K562 (cell line): Measurements from ENCODE around the gene MXI1. TPM values are rescaled to one million over a fixed set of nuclear protein-coding genes. Genes with fewer than 3 reads are reported as not detected.
"Not testable (repeated sequence)": the region's sequence is repeated elsewhere in the genome, so short reads cannot be mapped to it uniquely, and the experiment has no call there.

Source experiments
- ATAC-seq: fragments of 200-7000 bp; cut with Tn5 transposase; 3 replicates; pipeline ENCODE4 v1.9.1; 2020; ENCODE audit warnings: moderate library complexity
- BruUV-seq: library from RNA; stranded (reverse); fragments of 400-500 nt; replicated peaks from 2 replicates; lab custom pipeline; 2021; lab: Mats Ljungman, UMichigan
- CTCF ChIA-PET: fragments of 300-600 bp; formaldehyde crosslinking; extraction: SDS; loops from one replicate; lab custom pipeline; 2021; ENCODE audit warnings: low intra/inter-chr PET ratio; lab: Yijun Ruan, JAX
- POLR2A ChIA-PET: fragments of 300-600, 350-650 bp; sonication (Branson Sonifier 250); formaldehyde crosslinking; extraction: SDS; loops from one replicate; lab custom pipeline; 2021; ENCODE audit warnings: antibody characterized with exemption, inconsistent platforms; lab: Yijun Ruan, JAX
- DNase-seq, 4 experiments: peaks; one replicate each; pipeline versions ENCODE4 v3.0.0 to v3.0.0-alpha.2; 2011 to 2018; ENCODE audit warnings: low spot score in 3 of 4, mixed read lengths in 3 of 4; ENCODE audit errors: extremely low read depth in 1 of 4
- FAIRE-seq: peaks from 2 replicates; lab custom pipeline; 2011; peaks lifted over from hg19 to GRCh38; lab: Jason Lieb, UNC
- H2AFZ ChIP-seq: 2 replicates; pipeline ENCODE4 v1.6.0; 2011; ENCODE audit warnings: low read depth, low read length, control low read depth, inconsistent platforms
- H3K27ac ChIP-seq: fragments of 200-600 bp; 3 replicates; pipeline ENCODE4 v1.8.0; 2011; ENCODE audit warnings: low read depth, mild to moderate bottlenecking, control low read depth, inconsistent platforms, low read length, moderate library complexity, mixed read lengths; ENCODE audit errors: extremely low read depth
- H3K27me3 ChIP-seq, 2 experiments: fragments of 300-600 bp in 1 of 2; 2 replicates in 1 of 2; 3 replicates in 1 of 2; pipeline versions ENCODE4 v1.6.0 to v1.8.0; 2011; ENCODE audit warnings: inconsistent platforms in 2 of 2, low read length in 2 of 2, mild to moderate bottlenecking in 1 of 2, mixed read lengths in 1 of 2, moderate library complexity in 1 of 2; ENCODE audit not compliant: control insufficient read depth in 2 of 2, insufficient read depth in 2 of 2
- H3K36me3 ChIP-seq: fragments of 300-600 bp; 3 replicates; pipeline ENCODE4 v1.8.0; 2011; ENCODE audit warnings: mild to moderate bottlenecking, low read length, inconsistent platforms; ENCODE audit not compliant: control insufficient read depth, insufficient read depth
- H3K4me1 ChIP-seq, 2 experiments: fragments of 200-600 bp in 1 of 2; replicated peaks in 1 of 2; 2 replicates in 1 of 2; 3 replicates in 1 of 2; pipeline versions ENCODE4 v1.5.1 to v1.8.0; 2011; ENCODE audit warnings: inconsistent platforms in 2 of 2, low read length in 2 of 2, mild to moderate bottlenecking in 1 of 2, mixed read lengths in 1 of 2, moderate library complexity in 1 of 2; ENCODE audit not compliant: control insufficient read depth in 2 of 2, insufficient read depth in 2 of 2
- H3K4me2 ChIP-seq: 2 replicates; pipeline ENCODE4 v1.6.1; 2011; ENCODE audit warnings: low read length, control low read depth, inconsistent platforms, mixed read lengths; ENCODE audit not compliant: insufficient read depth
- H3K4me3 ChIP-seq: fragments of 200-600 bp; sonication (generic), shearing (Covaris generic); 2 replicates; pipeline ENCODE4 v1.5.1; 2016; ENCODE audit warnings: control low read depth, inconsistent platforms
- H3K79me2 ChIP-seq: fragments of 200-600 bp; 3 replicates; pipeline ENCODE4 v1.8.0; 2011; ENCODE audit warnings: low read length, inconsistent platforms; ENCODE audit not compliant: control insufficient read depth, insufficient read depth
- H3K9ac ChIP-seq, 2 experiments: 2 replicates each; pipeline versions ENCODE4 v1.6.0 to v1.6.1; 2011; ENCODE audit warnings: low read depth in 2 of 2, low read length in 2 of 2, control low read depth in 1 of 2, inconsistent platforms in 1 of 2, mild to moderate bottlenecking in 1 of 2, mixed read lengths in 1 of 2; ENCODE audit not compliant: insufficient read depth in 1 of 2
- H3K9me1 ChIP-seq: one replicate; pipeline ENCODE4 v1.6.0; 2011; ENCODE audit warnings: inconsistent platforms, mild to moderate bottlenecking, low read length, moderate library complexity; ENCODE audit not compliant: control insufficient read depth, insufficient read depth
- H3K9me3 ChIP-seq: replicated peaks from 2 replicates; pipeline ENCODE4 v1.5.1; 2011; ENCODE audit warnings: low read depth, low read length, inconsistent platforms; ENCODE audit not compliant: control insufficient read depth, insufficient read depth
- H4K20me1 ChIP-seq: replicated peaks from 2 replicates; pipeline ENCODE4 v1.6.1; 2011; ENCODE audit warnings: low read length, inconsistent platforms, mixed read lengths; ENCODE audit not compliant: control insufficient read depth, insufficient read depth
- C11orf30 ChIP-seq: fragments of 450-650 bp; IDR thresholded peaks from 2 replicates; pipeline ENCODE4 v1.6.1; 2016; ENCODE audit warnings: low read depth, mild to moderate bottlenecking
- DMBX1 ChIP-seq: fragments of 250-450 bp; sonication (Bioruptor Pico); IDR thresholded peaks from 2 replicates; pipeline ENCODE4 v1.8.0; 2022; ENCODE audit warnings: inconsistent platforms, mild to moderate bottlenecking, moderate library complexity, borderline replicate concordance
- MBD2 ChIP-seq: sonication (generic); IDR thresholded peaks from 2 replicates; pipeline ENCODE4 v1.6.1; 2016; ENCODE audit warnings: low read depth, borderline replicate concordance
- NCOR1 ChIP-seq: fragments of 450-650 bp; IDR thresholded peaks from 2 replicates; pipeline ENCODE4 v1.6.1; 2016; ENCODE audit warnings: mild to moderate bottlenecking, moderate library complexity
- PHF8 ChIP-seq: fragments of 200-600 bp; sonication (generic); IDR thresholded peaks from 2 replicates; pipeline ENCODE4 v1.6.1; 2012; ENCODE audit warnings: mixed run types, mild to moderate bottlenecking, inconsistent platforms, low read length, moderate library complexity, borderline replicate concordance
- ZNF274 ChIP-seq: IDR thresholded peaks from 2 replicates; pipeline ENCODE4 v1.6.1; 2011; ENCODE audit warnings: low read depth, mild to moderate bottlenecking, low read length, moderate library complexity, borderline replicate concordance
- ZNF316 ChIP-seq: fragments of 450-650 bp; IDR thresholded peaks from 2 replicates; pipeline ENCODE4 v1.6.1; 2016
- WGBS: fragments of 100-300 bp; shearing (Covaris generic); methylation state at CpG from one replicate; pipeline ENCODE4 v1.1.6; 2016; ENCODE audit warnings: low coverage, mixed read lengths; ENCODE audit not compliant: insufficient coverage; ENCODE audit errors: missing lambda C conversion rate; 5-methylcytosine and 5-hydroxymethylcytosine counted together
- in situ Hi-C: fragments of 300-500 bp; cut with MboI; formaldehyde crosslinking; loops from 4 replicates; pipeline ENCODE4 v1.15.0; 2018; ENCODE audit warnings: inconsistent platforms, mixed read lengths
- intact Hi-C: fragments of 100-400 bp; cut with micrococcal nuclease; formaldehyde crosslinking; loops from 2 replicates; pipeline ENCODE4 v1.14.2; 2022
- polyA plus RNA-seq, 8 experiments: library from polyadenylated mRNA; depleted of rRNA in 4 of 8; stranded (reverse) in 5 of 8; unstranded in 3 of 8; fragments of >200 nt; fragmentation: Nextera tagmentation in 2 of 8; fragmentation: Illumina TruSeq in 1 of 8; extraction: Ambion mirVana in 2 of 8; extraction: Trizol in 1 of 8; gene quantifications; 2 replicates each; pipeline versions ENCODE4 v1.2.1 to v1.2.3, GENCODE V29; 2011 to 2014; ENCODE audit warnings: inconsistent platforms in 1 of 8, missing spikeins in 1 of 8
- total RNA-seq, 7 experiments: library from RNA; depleted of rRNA in 6 of 7; stranded (reverse); fragments of >200 nt in 6 of 7; fragmentation: Illumina TruSeq in 2 of 7; extraction: Trizol in 2 of 7; gene quantifications; 2 replicates each; pipeline versions ENCODE4 v1.2.1 to v1.2.3, GENCODE V29; 2011 to 2021; ENCODE audit warnings: low replicate concordance in 1 of 7
- TF ChIP-seq, protein P1 (sequence below): IDR thresholded peaks from 2 replicates; pipeline ENCODE4 v1.6.1; 2014; ENCODE audit warnings: antibody characterized with exemption
- TF ChIP-seq, protein P2 (sequence below): fragments of 450-650 bp; formaldehyde crosslinking; IDR thresholded peaks from 2 replicates; pipeline ENCODE4 v1.4.0; 2020; ENCODE audit warnings: mild to moderate bottlenecking, moderate library complexity
- TF ChIP-seq, protein P3 (sequence below): fragments of 450-650 bp; IDR thresholded peaks from 2 replicates; pipeline ENCODE4 v1.6.1; 2016; ENCODE audit warnings: low read depth, mild to moderate bottlenecking, moderate library complexity

Gene MXI1
- total and polyA plus RNA-seq, 9 of the 15 experiments (the other 6 are each of a cell fraction or from before 2014, with no cell fraction given): 9.1 to 23.7 (median 14.8) TPM

DNA sequence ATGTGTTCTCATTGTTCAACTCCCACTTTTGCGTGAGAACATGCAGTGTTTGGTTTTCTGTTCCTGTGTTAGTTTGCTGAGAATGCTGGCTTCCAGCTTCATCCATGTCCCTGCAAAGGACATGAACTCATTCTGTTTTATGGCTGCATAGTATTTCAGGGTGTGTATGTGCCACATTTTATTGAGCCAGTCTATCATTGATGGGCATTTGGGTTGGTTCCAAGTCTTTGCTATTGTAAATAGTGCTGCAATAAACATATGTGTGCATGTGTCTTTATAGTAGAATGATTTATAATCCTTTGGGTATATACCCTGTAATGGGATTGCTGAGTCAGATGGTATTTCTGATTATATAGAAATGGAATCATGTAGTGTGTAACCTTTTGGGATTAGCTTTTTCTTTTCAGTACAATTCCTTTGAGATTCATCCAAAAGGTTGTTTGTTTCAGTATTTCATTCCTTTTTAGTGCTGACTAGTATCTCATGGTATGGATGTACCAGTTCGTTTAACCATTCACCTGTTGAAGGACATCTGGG, 21.7 kb upstream of the MXI1 start:
- intact Hi-C loops, ATAC-seq, H2AFZ ChIP-seq, H3K9me1 ChIP-seq, POLR2A ChIA-PET, H3K36me3 ChIP-seq, H3K9ac ChIP-seq, in situ Hi-C loops, H3K27ac ChIP-seq, H3K4me3 ChIP-seq, FAIRE-seq, BruUV-seq, H4K20me1 ChIP-seq, H3K27me3 ChIP-seq, DNase-seq, H3K79me2 ChIP-seq, H3K4me2 ChIP-seq, H3K4me1 ChIP-seq, CTCF ChIA-PET, H3K9me3 ChIP-seq: not testable (repeated sequence)
- TF ChIP-seq C11orf30 (peak; percentile 27; the same call in 1 of the 2 replicates), ZNF316 (peak; percentile 55)
- 17% methylated on average over 1 of the region's 2 CpGs for WGBS

DNA sequence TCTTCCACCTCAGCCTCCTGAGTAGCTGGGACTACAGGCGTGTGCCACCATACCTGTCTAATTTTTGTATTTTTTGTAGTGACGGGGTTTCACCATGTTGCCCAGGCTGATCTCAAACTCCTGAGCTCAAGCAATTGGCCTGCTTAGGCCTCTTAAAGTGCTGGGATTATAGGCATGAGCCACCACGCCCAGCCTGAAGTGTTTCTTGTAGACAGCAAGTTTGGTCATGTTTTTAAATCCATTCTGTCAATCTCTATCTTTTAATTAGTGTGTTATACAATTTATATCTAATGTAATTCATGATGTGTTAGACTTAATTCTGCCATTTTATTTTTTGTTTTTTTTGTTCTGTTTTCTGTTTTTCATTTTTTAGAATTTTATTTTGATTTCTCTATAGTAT, 17.2 kb upstream of the MXI1 start:
- FAIRE-seq (no peak), ATAC-seq (no peak)
- in situ Hi-C loops: no loop called here
- no peaks in the 10 kb centered on the region for H3K27me3 ChIP-seq
- H3K79me2 ChIP-seq: no peaks in the 10 kb centered on the region
- H3K27ac ChIP-seq: no peak overlapping the region
- no peak overlapping the region for H3K4me2 ChIP-seq
- no peak overlapping the region for H3K4me3 ChIP-seq
- 41% methylated on average over 3 of the region's 3 CpGs for WGBS
- H4K20me1 ChIP-seq: no peaks in the 10 kb centered on the region
- no peaks in the 10 kb centered on the region for H3K4me1 ChIP-seq
- no peak overlapping the region for H3K9ac ChIP-seq
- CTCF ChIA-PET: no interaction called here
- no peak for TF ChIP-seq MBD2
- TF ChIP-seq, protein P1, sequence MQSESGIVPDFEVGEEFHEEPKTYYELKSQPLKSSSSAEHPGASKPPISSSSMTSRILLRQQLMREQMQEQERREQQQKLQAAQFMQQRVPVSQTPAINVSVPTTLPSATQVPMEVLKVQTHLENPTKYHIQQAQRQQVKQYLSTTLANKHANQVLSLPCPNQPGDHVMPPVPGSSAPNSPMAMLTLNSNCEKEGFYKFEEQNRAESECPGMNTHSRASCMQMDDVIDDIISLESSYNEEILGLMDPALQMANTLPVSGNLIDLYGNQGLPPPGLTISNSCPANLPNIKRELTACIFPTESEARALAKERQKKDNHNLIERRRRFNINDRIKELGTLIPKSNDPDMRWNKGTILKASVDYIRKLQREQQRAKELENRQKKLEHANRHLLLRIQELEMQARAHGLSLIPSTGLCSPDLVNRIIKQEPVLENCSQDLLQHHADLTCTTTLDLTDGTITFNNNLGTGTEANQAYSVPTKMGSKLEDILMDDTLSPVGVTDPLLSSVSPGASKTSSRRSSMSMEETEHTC: no peak
- TF ChIP-seq, protein P2, sequence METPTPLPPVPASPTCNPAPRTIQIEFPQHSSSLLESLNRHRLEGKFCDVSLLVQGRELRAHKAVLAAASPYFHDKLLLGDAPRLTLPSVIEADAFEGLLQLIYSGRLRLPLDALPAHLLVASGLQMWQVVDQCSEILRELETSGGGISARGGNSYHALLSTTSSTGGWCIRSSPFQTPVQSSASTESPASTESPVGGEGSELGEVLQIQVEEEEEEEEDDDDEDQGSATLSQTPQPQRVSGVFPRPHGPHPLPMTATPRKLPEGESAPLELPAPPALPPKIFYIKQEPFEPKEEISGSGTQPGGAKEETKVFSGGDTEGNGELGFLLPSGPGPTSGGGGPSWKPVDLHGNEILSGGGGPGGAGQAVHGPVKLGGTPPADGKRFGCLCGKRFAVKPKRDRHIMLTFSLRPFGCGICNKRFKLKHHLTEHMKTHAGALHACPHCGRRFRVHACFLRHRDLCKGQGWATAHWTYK: no peak
- TF ChIP-seq ZNF274: no peak
- no peak for TF ChIP-seq NCOR1
- TF ChIP-seq, protein P3, sequence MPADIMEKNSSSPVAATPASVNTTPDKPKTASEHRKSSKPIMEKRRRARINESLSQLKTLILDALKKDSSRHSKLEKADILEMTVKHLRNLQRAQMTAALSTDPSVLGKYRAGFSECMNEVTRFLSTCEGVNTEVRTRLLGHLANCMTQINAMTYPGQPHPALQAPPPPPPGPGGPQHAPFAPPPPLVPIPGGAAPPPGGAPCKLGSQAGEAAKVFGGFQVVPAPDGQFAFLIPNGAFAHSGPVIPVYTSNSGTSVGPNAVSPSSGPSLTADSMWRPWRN: no peak
- TF ChIP-seq PHF8: no peak
- no peak for TF ChIP-seq DMBX1 (CRISPR knock-in tag)
- TF ChIP-seq, all 486 proteins: peak for 0
- no peaks in the 10 kb centered on the region for H3K36me3 ChIP-seq
- H2AFZ ChIP-seq: no peak overlapping the region
- intact Hi-C loops: no loop called here
- no TSS peak for BruUV-seq
- no peaks in the 10 kb centered on the region for H3K9me1 ChIP-seq
- DNase-seq: no peak
- POLR2A ChIA-PET: no interaction called here
- no peaks in the 10 kb centered on the region for H3K9me3 ChIP-seq
